SK-N-MC (cell line): ENCODE data around the gene RPL3.

ENCODE experiments used
- EZH2 ChIP-seq: fragments of 200-600 bp; sonication (generic); IDR thresholded peaks from one replicate; pipeline ENCODE4 v1.6.1; 2017; ENCODE audit warnings: antibody characterized with exemption
- POLR2AphosphoS5 ChIP-seq: IDR thresholded peaks from 2 replicates; pipeline ENCODE4 v1.6.1; 2012; ENCODE audit warnings: mild to moderate bottlenecking, low read depth, low read length, borderline replicate concordance

DNA sequence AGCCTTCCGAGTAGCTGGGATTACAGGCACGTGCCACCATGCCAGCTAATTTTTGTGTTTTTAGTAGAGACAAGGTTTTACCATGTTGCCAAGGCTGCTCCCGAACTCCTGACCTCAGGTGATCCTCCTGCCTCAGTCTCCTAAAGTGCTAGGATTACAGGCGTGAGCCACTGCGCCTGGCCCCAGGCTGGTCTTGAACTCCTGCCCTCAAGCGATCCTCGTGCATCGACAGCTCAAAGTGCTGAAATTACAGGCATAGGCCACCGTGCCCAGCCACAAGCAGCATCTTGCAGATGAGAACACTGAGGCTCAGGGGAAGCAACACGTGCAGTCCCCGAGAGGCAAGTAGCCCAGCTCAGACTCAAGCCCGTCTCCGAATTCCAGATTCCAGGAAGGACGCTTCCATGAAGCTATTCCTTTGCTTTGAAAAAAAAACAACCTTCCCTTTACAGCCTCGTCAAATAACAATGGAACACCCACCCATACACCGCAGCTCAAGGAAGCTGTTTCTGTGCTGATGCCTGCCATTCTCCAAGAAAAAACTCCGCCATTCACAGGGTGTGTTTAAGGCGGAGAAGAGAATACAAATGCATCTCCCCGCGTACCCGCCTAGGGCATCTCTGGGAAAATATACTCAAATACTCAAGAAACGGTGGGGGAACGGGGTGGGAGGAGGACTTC, 40.1 kb downstream of the RPL3 start:
- no peak for TF ChIP-seq EZH2
- no peak for TF ChIP-seq POLR2AphosphoS5
